TTC549 (cell line): ENCODE measurements around the gene SINHCAF.

Source experiments
- FAIRE-seq: peaks from 2 replicates; lab custom pipeline; 2012; peaks lifted over from hg19 to GRCh38; lab: Jason Lieb, UNC

The SINHCAF gene

DNA sequence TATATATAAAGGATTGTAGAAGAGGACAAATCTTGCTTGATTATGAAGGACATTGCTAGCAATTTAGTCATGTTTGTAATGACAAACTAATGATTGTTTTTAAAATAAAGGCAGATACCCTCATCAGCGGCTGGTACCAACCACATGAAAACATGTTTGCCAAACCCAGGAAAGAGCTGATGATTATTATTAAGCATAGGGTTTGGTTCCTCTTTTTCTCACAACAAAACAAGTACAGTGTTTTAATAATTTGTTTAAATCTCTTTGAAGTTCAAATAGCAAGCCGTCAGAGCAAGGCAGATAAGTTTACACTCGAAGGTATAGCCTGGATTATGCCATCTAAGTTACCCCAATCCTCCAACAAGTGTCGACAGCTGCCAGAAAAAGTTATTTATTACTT lies 5.3 kb upstream of the SINHCAF start:
- no peak for FAIRE-seq

DNA sequence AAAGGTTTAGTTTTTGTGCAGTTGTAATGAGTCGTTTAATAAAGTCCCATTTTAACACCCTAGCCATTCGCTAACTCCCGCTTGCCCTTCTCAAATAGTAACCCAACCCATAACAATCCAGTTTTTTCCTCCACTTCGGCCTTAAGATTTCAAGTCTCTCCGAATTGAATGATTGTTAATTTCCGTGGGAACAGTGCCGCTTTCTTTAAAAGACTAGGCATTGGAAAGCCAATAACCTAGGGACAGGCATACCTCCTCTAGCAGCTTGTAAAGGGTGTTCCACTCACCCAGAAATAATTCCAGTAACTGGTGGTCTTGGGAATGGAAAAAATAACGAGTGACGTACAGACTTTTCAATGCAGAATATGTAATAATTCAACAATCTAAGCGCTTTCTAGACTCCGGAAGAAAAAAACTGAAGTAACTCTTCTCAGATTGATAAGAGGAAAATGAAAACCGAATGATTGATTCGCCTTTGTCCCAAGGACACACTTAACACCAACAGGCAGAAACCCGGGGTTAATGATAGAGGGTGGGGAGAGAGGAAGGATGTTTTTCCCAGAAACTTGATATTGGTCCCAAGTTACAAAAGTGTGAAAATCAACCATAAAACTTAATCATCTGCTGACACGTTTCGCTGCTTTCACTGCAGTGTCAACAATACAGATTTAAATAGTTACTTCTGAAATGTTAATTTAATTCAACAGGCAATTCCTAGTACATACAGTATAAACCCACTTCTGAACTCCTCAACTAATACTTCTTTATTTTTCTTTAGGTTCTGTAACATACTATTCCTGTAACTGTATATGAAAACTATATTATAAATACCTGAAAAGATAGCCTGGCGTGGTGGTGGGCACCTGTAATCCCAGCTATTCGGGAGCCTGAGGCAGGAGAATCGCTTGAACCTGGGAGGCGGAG lies 1.0 kb upstream of the SINHCAF start:
- no peak for FAIRE-seq

- no peak for FAIRE-seq
Observed at GRCh38 chr12:31325524-31325875, 450 bp downstream of the SINHCAF start.

- no peak for FAIRE-seq
Observed at GRCh38 chr12:31324845-31325523, 966 bp downstream of the SINHCAF start.

DNA sequence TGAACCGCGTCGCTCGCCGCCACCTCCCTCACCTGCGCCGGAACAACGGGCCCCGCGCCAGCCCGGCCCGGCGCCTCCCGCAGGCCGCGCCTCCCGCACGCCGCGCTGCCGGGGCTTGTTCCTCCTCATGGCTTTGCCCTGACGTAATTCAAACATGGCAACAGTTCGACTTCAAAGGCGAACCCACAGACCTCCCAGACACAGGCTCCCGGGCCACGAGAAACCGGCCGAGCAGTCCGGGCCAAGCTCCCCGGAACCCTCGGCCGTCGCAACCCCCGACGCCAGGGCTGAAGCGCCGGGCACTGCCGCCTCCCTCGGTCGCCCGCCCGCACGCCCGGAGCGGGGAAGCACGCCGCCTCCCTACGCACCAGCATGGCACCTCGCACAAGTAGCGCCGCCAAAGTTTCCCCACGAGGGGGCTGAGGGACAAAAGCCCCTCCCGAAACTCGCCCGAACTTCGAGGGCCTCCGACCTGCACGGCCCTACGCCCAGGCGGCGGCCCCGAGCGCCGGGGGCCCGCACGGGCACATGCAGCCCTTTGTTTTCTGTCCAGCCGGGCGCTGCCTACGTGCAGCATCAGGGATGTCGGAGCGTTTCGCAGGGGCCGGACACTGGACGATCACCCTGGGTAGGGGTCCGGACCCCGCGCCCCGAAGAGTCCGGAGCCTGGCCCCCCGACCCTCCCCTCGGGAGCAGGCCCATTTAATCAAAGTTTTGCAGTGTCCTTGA lies 1.7 kb downstream of the SINHCAF start:
- FAIRE-seq = no peak

- FAIRE-seq = no peak
Observed at GRCh38 chr12:31323391-31324115, 2.4 kb downstream of the SINHCAF start.

GRCh38 chr12:31322801-31323207 lies 3.1 kb downstream of the SINHCAF start:
- no peak for FAIRE-seq

- FAIRE-seq = no peak
Observed at GRCh38 chr12:31321897-31322228, 4.1 kb downstream of the SINHCAF start.

- FAIRE-seq = no peak
Observed at GRCh38 chr12:31321186-31321896, 4.6 kb downstream of the SINHCAF start.

DNA sequence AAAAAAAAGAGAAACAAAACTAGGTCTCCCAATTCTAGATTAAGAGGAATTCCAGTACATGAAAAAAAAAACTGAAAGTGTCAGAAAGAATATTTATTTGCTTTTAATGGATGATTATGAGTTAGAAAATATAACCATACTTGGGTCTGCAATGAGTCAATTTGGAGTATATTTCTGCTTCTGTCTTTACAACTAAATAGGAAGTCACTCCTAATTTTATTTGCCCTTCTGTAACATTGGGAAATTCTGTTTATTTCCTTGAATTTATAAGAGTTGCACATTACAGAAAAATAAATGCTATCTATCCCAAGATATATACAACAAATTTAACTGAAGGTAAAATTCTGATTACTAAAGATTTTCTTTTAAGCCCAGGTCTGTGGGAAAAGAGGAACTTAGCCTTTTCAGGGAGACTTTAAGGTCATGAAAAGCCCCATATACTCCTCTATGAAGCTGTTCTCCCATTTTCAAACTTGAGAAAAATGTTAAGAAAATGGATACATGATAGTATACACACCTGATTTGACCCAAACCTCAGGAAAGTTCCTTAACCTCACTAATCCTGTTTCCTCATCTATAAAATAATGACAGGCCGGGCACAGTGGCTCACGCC lies 7.2 kb downstream of the SINHCAF start:
- no peak for FAIRE-seq

DNA sequence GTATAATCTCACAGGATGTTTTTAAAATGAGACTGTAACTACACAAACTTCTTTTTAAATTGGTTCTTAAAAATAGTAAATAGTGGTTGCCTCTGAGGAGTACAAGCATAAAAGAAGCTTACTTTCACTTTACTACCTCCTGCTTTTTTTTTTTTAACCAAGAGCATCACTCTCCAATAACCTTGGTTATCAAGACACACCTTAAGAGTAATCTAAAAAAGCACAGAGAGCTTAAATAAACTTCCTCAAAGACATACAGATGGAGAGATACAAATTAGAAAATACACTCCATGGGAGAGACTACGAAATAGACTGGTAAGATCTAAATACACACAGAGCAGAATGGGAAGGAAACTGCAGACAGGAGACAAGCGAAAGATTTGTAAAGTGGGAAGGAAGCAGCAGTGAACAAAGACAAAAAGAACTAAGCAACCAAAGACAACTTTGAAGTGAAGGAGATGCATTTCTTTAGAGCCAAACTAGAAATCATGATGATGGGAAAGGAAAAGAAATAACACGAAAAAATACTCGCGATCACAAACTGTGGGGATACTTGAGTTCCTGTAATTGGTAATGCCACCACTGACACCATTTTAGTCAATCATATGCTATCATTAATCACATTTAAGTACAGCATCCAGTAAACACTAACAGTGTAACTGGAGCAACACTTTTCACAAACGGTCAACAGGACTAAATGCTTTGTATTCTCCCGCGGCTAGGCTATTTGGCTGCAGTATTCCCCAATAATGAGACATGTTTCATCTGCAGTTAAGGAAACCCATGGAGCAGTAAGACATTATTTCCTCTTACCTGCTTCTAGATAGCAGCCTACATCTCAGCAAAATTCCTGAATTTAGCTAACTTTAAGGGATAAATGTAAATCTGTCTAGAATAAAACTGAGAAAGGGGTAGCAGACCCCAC lies 8.2 kb downstream of the SINHCAF start:
- no peak for FAIRE-seq

GRCh38 chr12:31316891-31317290 lies 9.1 kb downstream of the SINHCAF start:
- FAIRE-seq = no peak

DNA sequence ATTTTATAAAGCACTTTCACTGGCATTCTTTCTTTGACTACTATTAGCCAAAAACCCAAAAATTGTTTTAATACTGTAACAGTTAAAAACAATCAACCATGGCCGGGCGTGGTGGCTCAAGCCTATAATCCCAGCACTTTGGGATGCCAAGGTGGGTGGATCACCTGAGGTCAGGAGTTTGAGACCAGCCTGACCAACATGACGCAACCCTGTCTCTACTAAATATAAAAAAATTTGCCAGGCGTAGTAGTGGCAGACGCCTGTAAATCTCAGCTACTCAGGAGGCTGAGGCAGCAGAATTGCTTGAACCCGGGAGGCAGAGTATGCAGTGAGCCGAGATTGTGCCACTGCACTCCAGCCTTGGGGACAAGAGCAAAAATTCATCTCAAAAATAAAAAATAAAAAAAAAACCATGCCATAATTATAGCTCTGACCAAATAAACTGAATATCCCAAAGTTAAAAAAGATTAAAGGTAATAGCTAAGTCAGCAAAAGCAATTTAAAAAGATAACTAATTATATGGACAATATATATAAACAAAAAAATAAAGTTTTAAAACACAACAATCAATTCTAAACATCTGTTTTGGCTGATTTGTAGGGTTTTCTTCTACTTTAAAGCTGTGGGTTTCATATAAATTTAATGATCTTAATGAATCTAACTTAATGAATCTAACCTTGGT lies 10.0 kb downstream of the SINHCAF start:
- FAIRE-seq = no peak

DNA sequence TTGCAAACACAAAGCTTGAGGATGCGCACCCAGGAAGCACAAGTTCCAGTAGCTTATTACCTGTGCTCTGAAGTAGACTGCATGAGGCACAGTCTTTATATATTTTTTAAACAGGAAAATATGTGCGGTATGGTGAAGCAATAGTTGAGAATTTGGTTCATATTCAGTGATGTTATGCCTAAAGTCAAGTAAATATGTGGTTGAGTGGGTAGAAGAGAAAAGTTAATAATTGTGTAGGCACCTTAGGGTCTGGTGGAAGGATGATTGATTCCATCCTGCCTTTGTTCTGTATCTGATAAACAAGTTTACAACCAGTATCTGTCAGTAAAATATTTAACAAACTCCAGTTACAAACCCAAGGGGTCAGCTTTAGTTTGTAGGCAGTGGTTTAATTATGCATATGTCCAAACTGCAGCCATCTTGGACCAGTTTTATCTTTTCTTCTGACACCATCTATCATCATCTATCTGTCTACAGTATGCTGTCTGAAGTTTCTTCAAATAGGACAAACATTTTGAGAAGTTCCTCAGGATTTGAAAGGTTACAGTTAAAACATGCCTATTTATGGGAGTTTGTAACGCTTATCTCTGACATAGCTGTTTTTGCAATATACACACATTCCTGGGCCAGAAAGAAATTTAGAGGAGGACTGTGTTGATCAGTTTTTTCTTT lies 10.8 kb downstream of the SINHCAF start:
- no peak for FAIRE-seq

GRCh38 chr12:31312431-31312830 lies 13.5 kb downstream of the SINHCAF start:
- FAIRE-seq = no peak

GRCh38 chr12:31311634-31312258 lies 14.2 kb downstream of the SINHCAF start:
- no peak for FAIRE-seq

DNA sequence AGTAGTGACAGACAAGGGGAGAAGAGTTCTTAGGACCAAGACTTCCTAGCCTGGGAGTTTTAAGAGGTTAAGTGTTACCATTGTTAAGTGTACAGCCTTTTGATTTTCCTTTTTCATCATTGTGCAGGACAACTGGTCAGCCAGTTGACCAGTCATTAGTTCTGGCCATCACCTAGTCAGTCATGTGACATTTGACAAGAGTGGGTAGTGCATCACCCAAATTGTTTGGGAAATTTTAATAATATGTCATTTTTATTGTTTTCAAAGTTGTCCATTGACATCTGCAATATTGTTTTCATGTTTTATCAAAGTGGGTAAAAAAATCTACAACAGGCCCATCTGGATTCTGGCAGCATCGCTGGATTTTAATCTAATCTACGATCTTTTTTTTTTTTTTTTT lies 15.5 kb downstream of the SINHCAF start:
- no peak for FAIRE-seq

DNA sequence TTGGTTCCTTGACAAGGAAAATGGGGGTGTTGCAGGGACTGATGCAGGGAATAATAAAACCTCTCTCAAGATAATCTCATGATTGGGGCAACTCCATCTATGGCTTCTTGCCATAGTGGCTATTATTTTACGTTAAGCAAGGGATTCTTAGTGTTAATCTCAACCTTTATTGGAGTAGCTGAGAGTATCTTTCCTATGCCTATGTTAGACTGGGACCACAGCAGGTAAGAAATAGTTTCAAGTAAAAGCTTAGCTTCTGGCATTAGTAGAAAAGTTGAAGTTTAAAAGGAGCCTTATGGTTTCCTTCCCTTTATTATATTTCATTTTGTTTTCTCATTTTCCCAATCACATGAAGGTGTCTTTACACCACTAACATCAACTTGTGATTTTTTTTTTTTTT lies 16.7 kb downstream of the SINHCAF start:
- FAIRE-seq = no peak

DNA sequence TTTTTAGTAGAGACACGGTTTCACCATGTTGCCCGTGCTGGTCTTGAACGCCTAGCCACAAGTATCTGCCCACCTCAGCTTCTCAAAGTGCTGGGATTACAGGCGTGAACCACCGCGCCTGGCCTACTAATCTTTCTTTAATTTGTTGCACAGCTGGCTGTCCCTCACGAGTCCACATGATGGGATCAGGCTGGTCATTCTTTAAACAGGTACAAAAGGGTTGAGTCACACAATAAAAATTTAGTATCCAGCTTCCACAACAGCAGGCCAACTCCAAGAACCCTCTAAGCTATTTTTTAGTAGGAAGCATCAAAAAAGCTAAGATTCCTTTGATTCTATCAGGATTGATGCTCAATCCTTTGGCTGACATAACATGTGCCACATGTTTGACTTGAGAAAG lies 17.8 kb downstream of the SINHCAF start:
- FAIRE-seq = no peak
